ENCODE measurements around the gene EFCAB9.
"Not testable (repeated sequence)": the region's sequence is repeated elsewhere in the genome, so short reads cannot be mapped to it uniquely, and the experiment has no call there.

EFCAB9 gene

DNA sequence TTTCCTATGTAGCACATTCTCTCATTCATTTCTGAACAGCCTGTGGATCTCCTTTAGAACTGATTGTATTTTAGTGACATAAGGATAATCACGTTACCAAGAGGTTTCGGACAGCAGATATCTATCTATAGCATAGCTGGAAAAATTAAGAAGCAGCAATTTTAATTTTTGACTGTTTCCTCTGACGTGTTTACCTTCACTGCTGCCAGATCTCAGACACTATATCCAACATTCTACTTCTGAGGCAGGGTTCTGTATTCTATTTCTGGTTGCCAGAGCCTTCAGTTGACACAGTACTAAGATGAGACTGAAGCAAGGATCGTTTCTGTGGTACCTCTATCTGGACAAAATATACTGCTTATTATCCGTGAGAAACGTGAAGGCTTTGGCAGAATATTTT is at the start of gene EFCAB9:
EFCAB9 (plus strand) TSS at position 301 of the 400 bp plus-strand sequence; CDS start at position 302, 1 bp downstream.
- DNase-seq (ENCODE audit: low read depth in 2 of 2): no peak

DNA sequence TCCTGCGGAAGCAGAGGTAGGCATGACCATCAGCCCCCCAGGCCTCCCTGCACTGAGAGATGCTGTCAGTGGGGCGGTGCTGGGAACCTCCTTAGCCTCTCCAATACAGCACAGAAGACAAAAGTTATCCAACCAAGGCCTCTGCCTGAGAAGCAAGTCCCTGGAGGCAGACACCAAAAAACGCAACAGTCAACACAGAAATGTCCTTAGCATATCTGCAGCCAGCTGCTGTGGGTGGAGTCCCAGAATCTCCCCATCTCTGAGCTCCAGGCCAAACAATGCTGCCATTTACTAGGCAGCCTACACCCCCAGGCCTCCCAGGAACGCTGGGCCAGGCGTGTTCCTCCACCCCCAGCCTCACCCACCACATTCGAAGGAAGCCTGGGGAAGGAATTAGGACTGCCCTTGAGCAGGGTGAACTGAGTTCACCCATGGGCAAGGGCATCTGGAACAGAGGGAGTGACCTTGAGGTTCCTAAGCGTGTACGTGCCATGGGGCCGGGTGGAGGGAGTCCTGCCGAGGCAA is 49.6 kb upstream of the EFCAB9 start:
- DNase-seq (ENCODE audit: low read depth in 2 of 2): no peak

DNA sequence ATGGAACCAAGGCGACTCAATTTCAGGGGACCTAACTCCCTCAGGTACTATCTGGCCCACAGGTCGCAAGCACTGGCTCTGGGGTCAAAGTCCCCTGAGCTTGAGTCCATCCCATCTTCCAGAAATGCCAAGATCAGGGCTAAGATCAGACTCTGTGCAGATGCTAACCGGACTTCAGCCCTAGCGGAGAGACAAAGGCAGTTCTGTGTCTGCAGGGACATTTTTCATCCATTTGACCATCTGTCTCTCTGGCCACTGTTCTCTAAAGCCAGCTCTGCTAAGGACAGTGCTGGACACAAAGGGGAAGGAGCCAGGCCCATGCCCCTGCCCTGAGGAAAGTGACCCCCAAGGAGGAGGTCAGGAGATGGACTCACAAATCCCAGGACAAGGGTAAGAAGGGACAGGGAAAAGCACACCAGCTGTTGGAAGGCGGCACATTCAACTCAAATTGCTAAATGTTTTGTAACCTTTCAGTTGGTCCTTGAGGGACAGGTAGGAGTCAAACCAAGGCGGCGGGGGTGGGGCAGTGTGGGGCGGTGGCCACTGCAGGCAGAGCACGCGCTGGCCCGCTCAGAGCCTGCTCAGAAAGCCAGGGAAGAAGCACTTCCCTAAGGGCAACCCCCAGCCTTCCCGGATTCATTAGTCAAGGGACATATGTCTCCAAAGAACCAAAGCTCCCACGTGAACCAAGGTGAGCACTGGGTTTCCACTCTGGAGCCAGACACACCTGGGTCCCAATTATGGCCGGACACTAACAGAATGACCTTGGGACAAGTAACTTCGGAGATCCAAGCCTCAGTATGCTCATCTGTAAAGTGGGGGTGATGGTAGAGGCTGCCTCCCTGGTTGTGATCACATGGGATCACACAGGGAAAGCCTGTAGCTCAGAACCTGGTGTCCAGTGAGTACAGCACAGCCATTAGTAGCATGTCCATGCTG is 48.8 kb upstream of the EFCAB9 start:
- DNase-seq (ENCODE audit: low read depth in 2 of 2): no peak

DNA sequence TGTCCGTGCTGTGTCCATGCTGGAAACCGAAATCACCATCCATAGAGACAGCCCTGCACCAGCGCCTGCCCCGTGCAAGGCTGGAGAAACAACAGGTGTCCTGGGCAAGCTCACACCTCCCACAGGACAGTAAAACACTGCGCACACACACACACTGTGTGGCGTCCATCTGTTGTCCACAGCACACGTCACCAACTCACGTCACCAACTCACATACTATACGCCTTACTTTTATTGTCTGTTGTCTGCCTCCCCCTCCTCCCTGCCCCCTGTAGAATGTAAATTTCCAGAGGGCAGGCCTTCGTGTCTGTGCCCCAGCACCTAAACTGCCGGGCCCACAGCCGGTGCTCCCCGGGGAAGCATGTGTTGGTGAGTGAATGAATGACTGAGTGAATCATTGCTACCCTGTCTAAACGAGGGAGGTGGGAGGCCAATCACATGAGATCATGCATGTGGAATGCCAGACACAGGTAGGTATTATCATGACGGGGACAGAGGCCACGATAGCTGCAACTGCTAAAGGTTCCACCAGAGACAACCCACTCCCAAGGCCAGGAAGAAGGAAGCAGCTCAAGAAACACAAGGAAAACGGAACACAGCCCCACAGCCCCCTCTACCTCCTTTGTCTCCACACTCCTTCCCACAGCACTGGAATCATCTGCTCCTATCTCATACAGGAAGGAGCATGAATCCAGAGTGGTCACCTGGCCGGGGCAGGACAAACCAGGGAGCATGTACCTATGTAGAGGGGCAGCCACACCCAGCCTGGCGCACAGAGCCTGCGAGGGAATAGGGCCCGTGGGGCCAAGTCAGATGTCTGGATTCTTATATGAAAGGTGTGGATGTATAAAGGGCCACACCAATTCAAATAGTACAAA is 47.9 kb upstream of the EFCAB9 start:
- no peak for DNase-seq (ENCODE audit: low read depth in 2 of 2)

DNA sequence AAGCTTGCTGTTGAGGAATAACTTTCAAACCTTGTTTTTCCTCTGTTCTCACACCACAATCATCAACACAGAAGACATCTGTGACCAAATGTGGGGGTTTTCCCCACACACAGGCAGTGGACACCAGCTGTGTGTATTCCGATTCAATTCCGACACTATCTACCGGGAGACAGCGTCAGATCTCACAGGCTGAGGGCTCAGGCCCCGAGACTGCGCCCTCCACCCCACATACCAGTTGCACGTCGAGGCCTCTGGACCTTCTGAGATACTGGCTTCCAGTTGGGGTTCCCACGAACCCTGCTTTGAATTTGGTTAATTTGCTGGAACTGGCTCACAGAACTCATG is 47.3 kb upstream of the EFCAB9 start:
- no peak for DNase-seq (ENCODE audit: low read depth in 2 of 2)

DNA sequence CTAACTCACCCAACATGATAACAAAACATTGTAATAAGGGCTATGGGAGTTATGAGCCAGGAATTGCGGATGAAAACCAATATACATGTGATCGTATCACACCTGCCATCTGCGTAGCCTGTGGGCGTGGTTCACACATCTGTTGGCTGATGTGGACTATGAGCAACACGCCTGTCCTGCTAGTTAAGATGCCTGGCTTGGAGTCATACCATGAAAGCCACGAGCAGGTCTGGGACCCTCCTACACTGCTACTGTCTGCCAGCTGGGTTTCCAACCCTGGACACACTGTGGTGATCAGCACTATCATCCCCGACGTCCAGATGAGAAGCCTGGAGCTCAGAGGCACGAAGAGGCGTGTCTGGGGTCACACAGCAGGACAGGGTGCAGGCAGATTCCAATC is 46.1 kb upstream of the EFCAB9 start:
- DNase-seq (ENCODE audit: low read depth in 2 of 2): no peak

DNA sequence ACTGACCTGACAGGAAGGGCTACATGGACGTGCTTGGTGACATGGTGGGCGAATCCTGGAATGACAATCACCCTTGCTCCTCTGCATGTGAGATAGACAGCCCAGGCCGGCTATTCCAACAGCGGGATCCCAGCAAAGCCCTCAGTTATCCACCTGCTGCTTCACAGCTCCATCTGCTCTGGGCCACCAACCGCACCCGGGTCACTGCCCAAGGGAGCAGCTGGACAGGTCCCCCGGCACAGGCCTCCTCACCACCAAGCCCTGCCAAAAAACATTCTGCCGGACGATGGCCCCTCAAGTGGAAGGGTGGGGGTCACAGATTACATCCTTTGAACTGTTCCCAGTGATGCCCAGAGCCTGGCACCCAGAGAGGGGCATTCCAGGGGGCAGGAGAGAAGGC is 45.6 kb upstream of the EFCAB9 start:
- no peak for DNase-seq (ENCODE audit: low read depth in 2 of 2)

DNA sequence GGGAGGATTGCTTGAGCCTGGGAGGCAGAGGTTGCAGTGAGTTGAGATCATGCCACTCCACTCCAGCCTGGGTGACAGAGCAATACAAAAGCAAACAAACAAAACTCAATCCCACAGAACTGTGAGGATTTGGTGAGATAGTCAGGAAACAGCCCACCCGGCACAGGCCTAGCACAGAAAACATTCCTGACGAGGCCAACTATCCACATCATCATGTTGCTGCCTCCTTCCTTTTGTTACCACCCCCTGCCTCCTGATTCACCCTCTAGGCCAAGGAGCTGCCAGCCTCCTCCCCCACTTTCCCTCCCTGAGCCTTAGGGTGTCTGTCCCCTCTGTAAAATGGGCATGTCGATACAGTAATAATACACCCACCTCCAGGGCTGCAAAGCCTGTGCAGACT is 44.9 kb upstream of the EFCAB9 start:
- DNase-seq (ENCODE audit: low read depth in 2 of 2): no peak

DNA sequence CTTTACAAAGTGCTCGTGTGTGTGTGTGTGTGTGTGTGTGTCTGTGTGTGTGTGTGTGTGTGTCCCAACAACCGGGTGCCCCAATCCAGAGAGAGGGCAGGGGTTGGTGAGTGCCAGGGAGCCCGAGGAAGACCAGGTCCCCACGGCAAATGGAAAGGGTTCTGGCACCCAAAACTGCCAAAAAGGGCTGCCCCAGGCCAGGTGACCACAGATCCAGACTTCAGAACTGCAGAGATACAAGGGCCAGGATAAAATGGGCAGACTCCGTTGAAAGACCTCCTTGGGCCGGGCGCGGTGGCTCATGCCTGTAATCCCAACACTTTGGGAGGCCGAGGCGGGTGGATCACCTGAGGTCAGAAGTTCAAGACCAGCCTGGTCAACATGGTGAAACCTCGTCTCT is 44.5 kb upstream of the EFCAB9 start:
- DNase-seq (ENCODE audit: low read depth in 2 of 2): not testable (repeated sequence)

DNA sequence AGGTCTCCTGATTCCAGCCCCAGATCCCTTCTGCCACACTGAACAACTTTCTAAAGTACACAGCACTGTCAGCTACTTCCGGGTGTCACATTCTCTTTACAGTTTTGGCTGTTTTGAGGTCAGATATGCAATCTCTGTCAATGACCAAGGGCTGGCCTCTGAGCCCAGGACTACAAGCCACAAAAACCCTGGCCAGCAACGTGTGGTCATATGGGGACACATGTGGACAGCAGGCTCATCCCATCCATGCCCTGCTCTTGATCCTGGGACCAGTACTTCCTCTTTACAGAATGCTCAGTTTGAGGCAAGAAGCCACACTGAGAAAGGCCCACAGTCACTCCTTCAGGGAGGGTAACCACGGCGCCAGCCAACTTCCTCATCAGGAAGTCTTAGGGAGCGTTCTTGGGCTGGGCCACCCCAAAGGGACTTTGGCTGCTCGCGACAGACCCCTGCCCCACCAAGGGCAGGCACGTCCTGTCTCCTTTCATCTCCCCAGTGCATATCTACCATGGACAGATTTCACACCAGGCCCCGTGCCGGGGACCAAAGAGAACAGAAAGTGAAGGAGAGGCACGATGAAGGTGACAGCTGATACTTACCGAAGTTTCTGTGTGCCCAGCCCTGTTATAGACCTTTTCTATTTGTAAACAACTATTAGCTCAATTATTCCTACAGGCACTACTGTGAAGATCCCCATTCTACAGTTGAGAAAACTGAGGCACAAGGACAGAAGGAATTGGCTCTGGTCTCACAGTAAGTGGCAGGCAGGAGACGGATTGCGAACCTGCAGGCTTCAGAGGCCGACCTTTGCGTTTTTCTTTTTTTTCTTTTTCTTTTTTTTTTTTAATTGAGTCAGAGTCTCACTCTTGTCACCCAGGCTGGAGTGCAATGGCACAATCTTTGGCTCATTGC is 43.2 kb upstream of the EFCAB9 start:
- DNase-seq (ENCODE audit: low read depth in 2 of 2): no peak

DNA sequence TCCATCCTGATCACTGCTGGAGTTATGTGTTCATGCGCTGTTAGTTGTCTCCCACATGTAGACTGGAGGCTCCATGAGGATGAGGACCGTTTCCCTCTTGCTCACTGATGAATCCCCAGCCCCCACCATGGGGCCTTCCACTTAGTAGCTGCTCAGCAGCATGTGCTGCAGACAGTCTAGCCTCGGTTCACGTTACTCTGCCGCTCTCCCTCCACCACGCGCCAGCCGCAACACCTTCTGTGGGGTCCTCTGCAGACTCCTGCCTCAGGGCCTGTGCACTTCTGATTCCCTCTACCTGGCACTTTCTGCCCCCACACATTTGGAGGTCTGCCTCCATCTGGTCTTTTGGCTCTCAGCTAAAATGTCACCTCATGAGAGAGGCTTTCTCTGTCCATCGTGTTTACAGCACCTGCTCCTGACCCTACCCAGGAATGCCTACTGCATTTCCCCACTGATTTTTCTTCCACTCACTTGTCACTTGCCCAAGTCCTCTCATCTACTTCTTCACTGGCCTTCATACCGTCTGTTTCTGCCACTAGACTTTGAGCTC is 42.2 kb upstream of the EFCAB9 start:
- no peak for DNase-seq (ENCODE audit: low read depth in 2 of 2)

DNA sequence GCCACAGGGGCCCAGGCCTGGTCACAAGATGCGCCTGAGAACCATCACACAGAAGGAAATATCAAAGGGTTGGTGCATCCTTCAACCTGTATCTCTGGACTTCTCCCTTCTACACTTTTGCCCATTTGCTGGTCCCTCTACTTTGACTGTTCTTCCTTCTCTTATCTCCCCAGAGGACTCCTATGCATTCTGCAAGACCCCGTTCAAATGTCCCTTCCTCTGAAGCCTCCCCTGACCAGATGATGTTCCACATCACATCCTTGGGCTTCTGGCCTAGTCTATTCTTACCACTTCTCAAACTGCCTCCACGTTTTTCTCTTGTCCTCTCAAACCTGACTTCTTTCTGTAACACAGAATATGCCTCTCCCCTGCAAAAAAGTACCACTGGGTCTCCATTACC is 40.3 kb upstream of the EFCAB9 start:
- no peak for DNase-seq (ENCODE audit: low read depth in 2 of 2)

DNA sequence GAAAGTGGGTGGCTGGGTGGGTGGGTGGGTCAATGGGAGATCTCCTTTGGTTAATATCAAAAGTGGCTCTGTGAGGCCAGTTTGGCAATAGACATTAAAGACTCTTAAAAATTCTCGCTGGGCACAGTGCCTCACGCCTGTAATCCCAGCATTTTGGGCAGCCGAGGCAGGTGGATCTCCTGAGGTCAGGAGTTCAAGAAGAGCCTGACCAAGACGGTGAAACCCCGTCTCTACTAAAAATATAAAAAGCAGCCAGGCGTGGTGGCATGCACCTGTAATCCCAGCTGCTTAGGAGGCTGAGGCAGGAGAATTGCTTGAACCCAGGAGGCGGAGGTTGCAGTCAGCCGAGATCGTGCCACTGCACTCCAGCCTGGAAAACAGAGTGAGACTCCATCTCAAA is 38.9 kb upstream of the EFCAB9 start:
- DNase-seq (ENCODE audit: low read depth in 2 of 2): not testable (repeated sequence)

DNA sequence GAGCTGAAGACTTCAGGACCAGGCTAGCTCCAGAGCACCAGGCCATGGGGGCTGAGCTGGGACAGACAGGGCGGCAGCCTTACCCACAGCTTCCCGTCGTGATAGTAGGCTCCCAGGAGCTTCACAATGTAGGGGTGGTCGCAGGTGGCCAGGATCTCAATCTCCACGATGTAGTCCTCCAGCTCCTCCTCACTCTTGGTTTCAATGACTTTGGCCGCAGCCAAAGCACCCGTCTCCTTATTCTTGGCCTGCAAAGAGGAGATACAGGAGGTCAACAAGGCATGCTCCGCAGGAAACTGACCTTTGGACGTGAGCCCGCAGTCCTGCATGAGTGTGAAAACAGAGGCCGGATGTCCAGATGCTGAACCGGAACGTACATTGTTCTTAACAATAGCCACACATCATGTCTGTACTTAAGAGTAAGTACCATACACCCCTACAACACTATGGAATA is 37.4 kb upstream of the EFCAB9 start:
- no peak for DNase-seq (ENCODE audit: low read depth in 2 of 2)

DNA sequence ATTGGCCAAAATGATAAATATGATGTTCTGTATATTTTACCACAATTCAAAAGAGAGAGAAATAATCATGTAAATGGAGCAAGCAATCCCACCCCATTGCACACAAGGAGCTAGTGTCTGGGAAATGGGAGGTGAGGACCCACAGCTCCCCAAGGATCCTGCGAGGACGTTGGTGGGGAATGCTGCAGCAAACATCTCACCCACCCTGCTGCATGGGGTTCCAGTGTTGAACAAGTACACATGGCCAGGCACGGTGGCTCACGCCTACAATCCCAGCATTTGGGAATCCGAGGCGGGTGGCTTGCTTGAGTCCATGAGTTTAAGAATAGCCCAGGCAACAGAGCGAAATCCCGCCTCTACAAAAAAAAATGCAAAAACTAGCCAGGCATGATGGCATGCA is 35.0 kb upstream of the EFCAB9 start:
- no peak for DNase-seq (ENCODE audit: low read depth in 2 of 2)

DNA sequence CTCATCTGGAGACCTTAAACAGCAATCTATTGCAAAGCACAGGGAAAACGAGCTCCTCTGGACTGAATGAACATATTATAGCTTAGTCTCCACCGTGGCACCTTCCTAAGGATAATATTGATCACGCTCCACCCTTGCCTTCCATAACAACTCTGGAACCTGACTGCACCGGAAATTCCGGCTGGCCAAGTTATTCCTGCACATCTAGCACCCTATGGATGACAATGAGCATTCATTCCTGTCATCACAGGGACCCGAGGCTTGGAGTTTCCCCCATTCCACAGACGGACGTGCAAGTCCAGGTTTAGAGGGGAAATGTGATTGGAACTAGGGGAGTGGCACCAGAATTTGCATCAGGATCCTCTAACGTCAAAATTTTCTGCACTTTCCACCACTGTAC is 33.5 kb upstream of the EFCAB9 start:
- DNase-seq (ENCODE audit: low read depth in 2 of 2): no peak

DNA sequence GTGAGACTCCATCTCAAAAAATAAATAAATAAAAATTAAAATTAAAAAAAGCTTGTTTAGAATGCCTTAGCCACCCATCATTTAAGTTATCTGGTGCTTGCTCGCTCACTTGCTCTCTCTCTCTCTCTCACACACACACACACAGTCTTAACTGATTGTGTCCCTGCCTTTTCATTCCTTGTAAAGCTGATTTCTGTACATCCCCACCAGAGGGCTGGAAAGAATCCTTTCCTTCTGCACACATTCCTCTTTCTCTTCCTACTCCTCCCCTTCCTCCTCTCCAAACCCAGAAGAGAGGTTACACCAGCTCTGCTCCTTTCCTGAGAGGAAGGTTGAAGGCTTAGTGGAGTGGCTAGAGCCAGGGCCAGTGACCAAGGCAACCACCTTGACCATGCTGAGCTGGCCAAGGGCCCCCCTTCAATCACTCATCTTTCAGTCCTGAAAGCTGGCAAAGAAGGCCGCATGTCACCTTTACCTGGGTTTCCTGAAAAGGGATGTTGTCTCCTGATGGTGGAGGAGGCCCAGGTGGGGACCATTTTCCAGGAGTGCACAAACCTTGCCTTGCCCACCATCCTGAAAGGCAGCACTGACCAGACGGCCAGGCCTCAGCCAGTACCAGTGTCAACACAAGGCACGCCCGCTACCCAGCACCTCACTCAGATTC is 31.5 kb upstream of the EFCAB9 start:
- no peak for DNase-seq (ENCODE audit: low read depth in 2 of 2)

DNA sequence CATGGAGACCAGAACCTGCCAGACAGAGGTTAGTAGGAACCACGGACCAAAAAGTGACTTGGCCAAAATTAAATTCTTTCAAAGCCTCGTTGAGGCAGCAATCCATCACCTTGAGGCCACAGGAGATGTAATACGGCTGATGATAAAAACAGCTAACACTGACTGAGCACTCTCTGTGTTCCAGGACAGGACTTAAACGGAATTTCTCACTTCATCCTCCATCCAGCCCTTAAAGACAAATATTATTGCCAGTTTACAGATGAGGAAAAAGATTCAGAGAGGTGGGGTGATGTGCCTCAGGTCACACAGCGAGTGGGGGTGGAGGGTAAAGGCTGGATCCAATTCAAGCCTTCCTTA is 31.0 kb upstream of the EFCAB9 start:
- DNase-seq (ENCODE audit: low read depth in 2 of 2): no peak

DNA sequence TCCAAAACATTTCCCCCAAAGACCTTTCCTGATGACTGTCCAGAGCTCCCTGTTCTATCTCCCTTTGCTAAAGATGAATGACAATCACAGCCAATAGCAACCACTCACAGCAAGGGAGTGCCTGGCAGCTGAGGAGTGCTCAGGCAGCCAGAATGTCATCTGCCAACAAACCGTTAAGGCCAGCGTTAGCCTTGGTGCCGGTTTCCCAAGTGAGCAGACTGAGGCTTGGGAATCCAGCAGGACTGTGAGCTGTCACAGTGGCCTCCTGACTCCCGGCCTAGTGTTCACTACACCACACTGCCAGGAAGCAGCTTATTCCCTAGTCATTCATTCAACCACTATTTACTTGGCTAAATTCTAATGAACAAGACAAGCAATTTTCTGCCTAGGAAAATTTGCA is 30.6 kb upstream of the EFCAB9 start:
- DNase-seq (ENCODE audit: low read depth in 2 of 2): no peak

DNA sequence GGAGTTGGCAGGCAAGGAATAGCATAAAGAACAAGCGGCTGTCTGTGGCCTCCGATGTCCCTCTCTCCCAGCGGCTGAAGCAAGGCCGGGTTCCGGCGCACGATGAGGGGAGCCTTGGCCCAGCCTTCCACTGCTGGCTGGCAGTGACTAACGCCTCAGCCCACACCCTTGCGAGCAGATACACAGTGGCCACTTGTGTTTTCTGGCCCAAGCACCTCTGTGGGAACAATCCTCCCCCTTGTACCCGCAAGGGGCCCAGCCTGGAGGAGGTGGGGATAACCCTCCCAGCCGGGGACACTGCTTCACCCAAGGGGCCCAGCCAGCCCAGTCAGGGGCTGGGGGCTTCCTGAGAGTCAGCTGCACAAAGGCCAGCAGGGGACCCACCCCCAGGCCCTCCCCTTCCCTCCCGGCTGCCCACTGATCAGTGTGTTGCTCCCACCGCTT is 29.2 kb upstream of the EFCAB9 start:
- DNase-seq (ENCODE audit: low read depth in 2 of 2): no peak

DNA sequence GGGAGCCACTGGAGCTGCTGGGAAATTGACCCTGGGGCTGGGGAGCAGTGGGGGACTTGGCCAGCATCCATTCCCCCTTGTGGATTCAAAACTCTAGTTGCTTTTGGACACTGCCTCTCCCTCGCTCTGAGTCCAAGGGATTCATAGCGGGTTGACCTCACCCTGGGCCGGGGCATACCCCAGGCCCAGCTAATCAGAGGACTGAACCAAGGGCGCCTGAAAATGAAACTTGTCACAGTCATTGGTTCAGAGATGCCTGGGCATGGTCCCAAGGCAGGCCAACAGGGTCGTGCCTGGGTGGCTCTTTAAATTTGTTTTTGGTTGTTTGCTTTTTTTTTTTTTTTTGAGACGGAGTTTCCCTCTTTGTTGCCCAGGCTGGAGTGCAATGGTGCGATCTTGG is 28.5 kb upstream of the EFCAB9 start:
- DNase-seq (ENCODE audit: low read depth in 2 of 2): no peak

All from stimulated activated CD4-positive, alpha-beta T cell treated with anti-CD3 and anti-CD28 coated beads, Interleukin-15, amount 100 ng/mL, for 48 hours (primary cell).